ENCODE data around the gene RFTN1.

GRCh38 chr3:16487511-16488175 lies 25.9 kb downstream of the RFTN1 start:
- TF ChIP-seq, protein P1, sequence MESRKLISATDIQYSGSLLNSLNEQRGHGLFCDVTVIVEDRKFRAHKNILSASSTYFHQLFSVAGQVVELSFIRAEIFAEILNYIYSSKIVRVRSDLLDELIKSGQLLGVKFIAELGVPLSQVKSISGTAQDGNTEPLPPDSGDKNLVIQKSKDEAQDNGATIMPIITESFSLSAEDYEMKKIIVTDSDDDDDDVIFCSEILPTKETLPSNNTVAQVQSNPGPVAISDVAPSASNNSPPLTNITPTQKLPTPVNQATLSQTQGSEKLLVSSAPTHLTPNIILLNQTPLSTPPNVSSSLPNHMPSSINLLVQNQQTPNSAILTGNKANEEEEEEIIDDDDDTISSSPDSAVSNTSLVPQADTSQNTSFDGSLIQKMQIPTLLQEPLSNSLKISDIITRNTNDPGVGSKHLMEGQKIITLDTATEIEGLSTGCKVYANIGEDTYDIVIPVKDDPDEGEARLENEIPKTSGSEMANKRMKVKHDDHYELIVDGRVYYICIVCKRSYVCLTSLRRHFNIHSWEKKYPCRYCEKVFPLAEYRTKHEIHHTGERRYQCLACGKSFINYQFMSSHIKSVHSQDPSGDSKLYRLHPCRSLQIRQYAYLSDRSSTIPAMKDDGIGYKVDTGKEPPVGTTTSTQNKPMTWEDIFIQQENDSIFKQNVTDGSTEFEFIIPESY (IDR thresholded peaks at IDR 0.05) = no peak
- TF ChIP-seq CTCF (IDR thresholded peaks at IDR 0.05; ENCODE audit: low read depth, low read length, missing input control) (no peak), TAF1 (conservative IDR thresholded peaks at IDR 0.05) (no peak), RAD21 (IDR thresholded peaks at IDR 0.05) (no peak)

Measured in liver (tissue), 3 donors.